Brain microvascular endothelial cell (primary cell): Measurements from ENCODE around the gene RBMS1.

Experiments used
- DNase-seq: peaks from one replicate; pipeline ENCODE4 v3.0.0-alpha.2; 2020
- H3K27ac ChIP-seq: fragments of 250-450 bp; sonication (Bioruptor Pico); 2 replicates; pipeline ENCODE4 v1.5.1; 2020; ENCODE audit warnings: mild to moderate bottlenecking, moderate library complexity
- H3K27me3 ChIP-seq: fragments of 250-450 bp; sonication (Bioruptor Pico); replicated peaks from 2 replicates; pipeline ENCODE4 v1.5.1; 2020; ENCODE audit warnings: mild to moderate bottlenecking
- H3K36me3 ChIP-seq: fragments of 250-450 bp; sonication (Bioruptor Pico); replicated peaks from 2 replicates; pipeline ENCODE4 v1.5.1; 2020; ENCODE audit warnings: mild to moderate bottlenecking
- H3K4me3 ChIP-seq: 2 replicates; pipeline ENCODE4 v1.5.1; 2011; ENCODE audit warnings: low read depth, mild to moderate bottlenecking, control low read depth, low read length, moderate library complexity
- CTCF ChIP-seq: IDR thresholded peaks from 2 replicates; pipeline ENCODE4 v1.5.1; 2011; ENCODE audit warnings: low read depth, mild to moderate bottlenecking, moderate library complexity, low read length, control low read depth, inconsistent platforms; ENCODE audit errors: missing control alignments
- in situ Hi-C: cut with HindIII; loops from 2 replicates; pipeline ENCODE4 v1.10.0; 2017; ENCODE audit warnings: low sequenced_read_pairs, low pct_ligation_motif_present

RBMS1 gene

DNA sequence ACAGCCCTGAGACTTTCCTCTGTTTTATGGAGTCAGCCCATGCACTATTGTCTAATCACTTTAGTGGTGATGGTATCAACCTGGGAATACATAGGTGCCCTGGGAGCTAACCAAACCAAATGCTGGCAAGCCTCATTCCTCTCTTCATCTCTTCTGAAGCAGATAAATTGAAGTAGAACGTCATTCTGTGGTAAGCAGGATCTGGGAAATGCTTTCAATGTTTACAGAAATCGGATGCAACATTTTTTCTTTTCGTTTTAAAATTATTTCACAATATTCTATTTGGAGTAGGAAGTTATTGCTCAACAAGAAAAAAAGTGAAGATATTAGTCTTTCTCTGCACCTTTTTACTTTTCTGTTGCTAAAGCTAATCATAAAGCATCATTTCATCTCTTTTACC is 114.2 kb downstream of the RBMS1 start:
- peak overlapping the region; percentile 65 for H3K27ac ChIP-seq
- H3K36me3 ChIP-seq, result no peaks in the 10 kb centered on the region
- H3K4me3 ChIP-seq, result no peak overlapping the region
- no peaks in the 10 kb centered on the region for H3K27me3 ChIP-seq
- TF ChIP-seq CTCF, result no peak
- peak; percentile 73 for DNase-seq
- in situ Hi-C loops, result no loop called here

GRCh38 chr2:160377204-160377995 is 116.2 kb downstream of the RBMS1 start:
- Histone ChIP-seq H3K36me3 (no peaks in the 10 kb centered on the region), H3K27ac (peak overlapping the region; percentile 82), H3K27me3 (no peaks in the 10 kb centered on the region), H3K4me3 (no peak overlapping the region)
- DNase-seq, result no peak
- in situ Hi-C loops, result no loop called here
- peak; percentile 25 for TF ChIP-seq CTCF

DNA sequence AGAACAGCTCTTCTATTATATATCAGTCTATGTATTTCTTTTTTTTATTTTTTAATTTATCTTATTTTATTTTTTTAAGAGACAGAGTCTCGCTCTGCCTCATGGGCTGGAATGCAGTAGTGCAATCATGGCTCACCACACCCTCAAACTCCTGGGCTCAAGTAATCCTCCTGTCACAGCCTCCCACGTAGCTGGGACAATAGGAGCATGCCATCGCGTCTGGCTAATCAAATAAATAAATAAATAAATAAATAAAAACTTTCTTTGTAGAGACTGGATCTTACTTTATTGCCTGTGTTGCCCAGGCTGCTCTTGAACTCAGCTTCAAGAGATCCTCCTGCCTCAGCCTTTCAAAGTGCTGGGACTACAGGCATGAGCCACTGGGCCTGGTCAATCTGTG is 117.0 kb downstream of the RBMS1 start:
- Histone ChIP-seq H3K27me3 (no peaks in the 10 kb centered on the region), H3K36me3 (no peaks in the 10 kb centered on the region), H3K4me3 (no peak overlapping the region), H3K27ac (peak overlapping the region; percentile 82)
- in situ Hi-C loops, result no loop called here
- no peak for TF ChIP-seq CTCF
- DNase-seq, result peak; percentile 65

DNA sequence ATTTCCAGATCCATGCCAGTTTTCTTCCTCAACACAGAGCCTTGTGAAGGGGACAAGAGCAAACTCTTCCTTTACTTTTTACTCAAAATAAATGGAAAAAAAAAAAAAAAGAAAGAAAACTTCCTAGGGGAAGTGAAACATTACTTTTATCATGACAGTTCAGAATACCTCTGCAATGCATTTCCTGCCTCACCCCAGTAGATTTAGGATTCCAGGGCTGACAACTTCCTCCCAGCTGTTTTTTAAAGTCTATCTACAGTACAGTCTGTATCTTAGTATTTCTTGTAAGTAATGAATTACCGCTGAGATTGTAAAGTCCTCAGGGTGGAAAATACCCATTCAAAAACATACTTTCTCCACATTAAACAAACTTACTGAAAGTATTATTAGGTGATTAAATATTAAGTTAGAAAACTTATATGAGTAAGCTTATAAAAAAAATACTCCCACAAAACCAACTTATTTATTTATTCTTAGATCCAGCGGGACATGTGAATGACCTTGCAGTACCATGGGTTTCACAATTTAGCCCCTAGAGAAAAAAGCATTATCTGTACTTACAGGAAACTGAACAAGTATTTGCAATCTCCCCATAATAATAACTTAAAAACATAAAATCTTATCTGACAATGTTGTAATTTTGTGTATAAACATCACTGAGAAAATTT is 117.7 kb downstream of the RBMS1 start:
- DNase-seq, result no peak
- H3K36me3 ChIP-seq, result no peaks in the 10 kb centered on the region
- H3K27me3 ChIP-seq, result no peaks in the 10 kb centered on the region
- in situ Hi-C loops, result no loop called here
- peak overlapping the region; percentile 82 for H3K27ac ChIP-seq
- TF ChIP-seq CTCF, result no peak
- no peak overlapping the region for H3K4me3 ChIP-seq

DNA sequence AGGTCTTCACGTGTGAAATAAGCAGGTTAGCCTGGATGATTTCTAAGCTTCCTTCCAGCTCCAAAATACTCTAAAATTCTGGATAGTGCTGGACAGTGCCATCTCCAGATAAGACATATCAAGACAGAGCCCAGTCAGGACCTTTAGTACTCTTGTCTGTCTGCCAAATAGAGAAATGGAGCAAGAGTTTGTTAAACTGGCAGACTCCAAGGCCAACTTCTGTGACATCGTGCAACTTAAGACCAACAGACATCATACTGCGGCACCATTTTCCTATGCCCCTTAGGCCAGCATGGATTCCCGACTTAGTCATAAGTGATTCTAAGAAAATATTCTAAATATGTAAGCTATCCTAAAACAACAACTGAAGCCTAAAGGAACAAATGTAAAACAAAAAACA is 118.6 kb downstream of the RBMS1 start:
- no peak for DNase-seq
- no peak for TF ChIP-seq CTCF
- Histone ChIP-seq H3K36me3 (no peaks in the 10 kb centered on the region), H3K4me3 (no peak overlapping the region), H3K27me3 (no peaks in the 10 kb centered on the region), H3K27ac (peak overlapping the region; percentile 82)
- in situ Hi-C loops, result no loop called here
